Iris pigment epithelial cell (primary cell): ENCODE results near the gene ATRAID.

ENCODE experiments used
- DNase-seq: peaks from one replicate; pipeline ENCODE4 v3.0.0-alpha.2; 2011; ENCODE audit warnings: low read depth

Gene ATRAID

DNA sequence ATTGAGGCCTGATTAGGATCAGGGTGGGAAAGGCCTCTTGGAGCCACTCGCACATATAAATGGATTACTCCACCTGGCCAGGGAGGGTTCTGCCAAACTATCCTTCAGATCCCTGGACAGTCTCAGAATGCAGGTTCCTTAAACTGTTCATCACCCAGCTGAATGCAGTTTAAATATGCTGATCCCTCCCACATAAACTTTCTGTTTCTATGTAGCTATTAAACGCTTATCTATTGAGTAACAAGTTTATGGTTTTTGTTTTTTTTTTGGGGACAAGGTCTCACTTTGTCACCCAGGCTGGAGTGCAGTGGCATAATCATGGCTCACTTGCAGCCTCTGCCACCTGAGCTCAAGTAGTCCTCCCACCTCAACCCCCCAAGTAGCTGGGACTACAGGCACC, 7.2 kb downstream of the ATRAID start:
- no peak for DNase-seq

DNA sequence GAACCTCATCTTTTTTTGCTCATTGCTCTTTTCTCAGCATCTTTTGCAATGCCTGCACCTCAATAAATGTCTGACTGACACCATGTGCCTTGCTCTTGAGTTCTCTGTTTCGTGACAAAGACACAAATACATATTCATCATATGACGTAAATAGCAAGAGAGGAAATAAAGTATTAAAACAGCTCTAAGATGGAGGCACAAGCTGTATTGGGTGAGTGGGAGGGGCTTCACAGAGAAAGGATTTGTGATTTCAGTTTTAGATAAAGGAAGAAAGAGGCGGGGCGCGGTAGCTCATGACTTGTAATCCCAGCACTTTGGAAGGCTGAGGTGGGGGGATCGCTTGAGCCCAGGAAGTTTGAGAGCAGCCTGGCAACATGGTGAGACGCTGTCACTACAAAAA, 8.2 kb downstream of the ATRAID start:
- DNase-seq, result no peak

DNA sequence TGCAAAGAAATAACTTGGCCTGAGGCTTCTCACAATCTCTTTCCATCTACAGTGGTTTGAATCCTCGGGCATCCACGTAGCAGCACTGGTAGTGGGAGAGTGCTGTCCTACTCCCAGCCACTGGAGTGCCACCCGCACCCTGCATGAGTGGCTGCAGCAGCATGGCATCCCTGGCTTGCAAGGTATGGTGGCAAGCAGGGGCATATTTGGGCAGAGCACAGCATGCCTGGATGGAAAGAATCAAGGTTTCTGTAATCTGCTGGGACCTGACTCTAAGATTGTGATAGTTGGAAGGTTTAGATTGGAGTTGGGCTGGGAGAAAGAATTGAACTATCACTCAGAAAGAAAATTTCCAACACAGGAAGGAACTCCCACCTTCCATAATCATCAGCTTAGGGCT, 9.3 kb downstream of the ATRAID start:
- DNase-seq, result no peak

DNA sequence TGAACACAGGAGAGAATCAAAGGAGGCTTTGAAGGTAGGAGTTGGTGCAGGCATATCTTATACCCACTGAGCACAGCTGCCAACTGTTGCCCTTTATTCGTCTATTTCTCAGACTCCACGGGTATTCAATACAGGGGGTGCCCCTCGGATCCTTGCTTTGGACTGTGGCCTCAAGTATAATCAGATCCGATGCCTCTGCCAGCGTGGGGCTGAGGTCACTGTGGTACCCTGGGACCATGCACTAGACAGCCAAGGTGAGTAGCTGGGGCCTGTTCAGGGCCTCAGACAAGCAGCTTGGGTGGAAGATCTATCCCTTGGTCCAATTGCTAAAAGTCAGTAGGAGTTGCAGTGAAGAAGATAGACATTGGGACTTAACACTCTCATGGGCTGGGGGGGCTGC, 10.6 kb downstream of the ATRAID start:
- DNase-seq, result no peak

DNA sequence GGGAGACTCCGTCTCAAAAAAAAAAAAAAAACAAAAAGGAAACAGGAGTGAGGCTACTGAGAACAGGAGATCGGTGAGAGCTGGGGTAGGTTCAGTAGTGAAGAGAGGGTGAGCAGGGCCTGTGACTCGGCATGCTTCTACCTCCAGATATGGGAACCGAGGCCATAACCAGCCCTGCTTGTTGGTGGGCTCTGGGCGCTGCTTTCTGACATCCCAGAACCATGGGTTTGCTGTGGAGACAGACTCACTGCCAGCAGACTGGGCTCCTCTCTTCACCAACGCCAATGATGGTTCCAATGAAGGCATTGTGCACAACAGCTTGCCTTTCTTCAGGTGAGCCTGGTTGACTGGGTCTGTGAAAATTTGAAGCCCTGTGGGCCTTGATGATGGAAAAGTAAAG, 11.6 kb downstream of the ATRAID start:
- no peak for DNase-seq

DNA sequence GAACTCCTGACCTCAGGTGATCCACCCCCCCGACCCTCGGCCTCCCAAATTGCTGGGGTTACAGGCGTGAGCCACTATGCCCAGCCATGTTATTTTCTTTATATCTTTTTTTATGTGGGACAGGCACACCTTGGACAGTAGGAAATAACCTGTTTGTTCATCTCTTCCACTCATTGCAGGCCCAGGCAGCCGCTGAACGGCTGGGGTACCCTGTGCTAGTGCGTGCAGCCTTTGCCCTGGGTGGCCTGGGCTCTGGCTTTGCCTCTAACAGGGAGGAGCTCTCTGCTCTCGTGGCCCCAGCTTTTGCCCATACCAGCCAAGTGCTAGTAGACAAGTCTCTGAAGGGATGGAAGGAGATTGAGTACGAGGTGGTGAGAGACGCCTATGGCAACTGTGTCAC, 13.7 kb downstream of the ATRAID start:
- no peak for DNase-seq

DNA sequence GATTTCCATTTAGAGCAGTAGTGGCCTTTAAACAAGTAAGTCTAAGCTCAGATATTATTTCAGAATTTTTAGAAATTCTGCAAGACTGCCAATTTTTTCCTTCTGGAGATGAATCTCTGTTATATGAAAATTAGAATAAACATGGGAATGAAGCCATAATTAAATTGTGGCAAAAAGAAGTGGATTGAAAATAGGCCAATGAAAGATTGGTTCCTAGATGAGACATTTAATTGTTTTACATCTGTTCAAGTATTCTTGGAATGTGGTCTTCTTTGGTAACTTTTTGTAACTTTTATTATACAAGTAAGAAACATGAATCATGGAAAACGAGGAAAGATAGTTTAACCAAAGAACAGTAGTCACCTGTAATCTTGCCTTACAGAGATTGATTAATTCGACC, 15.7 kb downstream of the ATRAID start:
- DNase-seq, result no peak

DNA sequence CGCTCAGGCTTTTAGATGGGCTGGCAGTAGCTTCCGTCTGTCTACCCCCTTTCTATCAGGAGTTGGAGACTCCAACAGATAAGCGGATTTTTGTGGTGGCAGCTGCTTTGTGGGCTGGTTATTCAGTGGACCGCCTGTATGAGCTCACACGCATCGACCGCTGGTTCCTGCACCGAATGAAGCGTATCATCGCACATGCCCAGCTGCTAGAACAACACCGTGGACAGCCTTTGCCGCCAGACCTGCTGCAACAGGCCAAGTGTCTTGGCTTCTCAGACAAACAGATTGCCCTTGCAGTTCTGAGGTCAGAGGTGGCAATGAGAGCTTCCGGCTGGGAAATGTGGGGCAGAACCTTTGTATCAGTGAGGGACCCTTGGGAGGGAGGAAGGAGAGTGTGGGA, 20.1 kb downstream of the ATRAID start:
- no peak for DNase-seq

DNA sequence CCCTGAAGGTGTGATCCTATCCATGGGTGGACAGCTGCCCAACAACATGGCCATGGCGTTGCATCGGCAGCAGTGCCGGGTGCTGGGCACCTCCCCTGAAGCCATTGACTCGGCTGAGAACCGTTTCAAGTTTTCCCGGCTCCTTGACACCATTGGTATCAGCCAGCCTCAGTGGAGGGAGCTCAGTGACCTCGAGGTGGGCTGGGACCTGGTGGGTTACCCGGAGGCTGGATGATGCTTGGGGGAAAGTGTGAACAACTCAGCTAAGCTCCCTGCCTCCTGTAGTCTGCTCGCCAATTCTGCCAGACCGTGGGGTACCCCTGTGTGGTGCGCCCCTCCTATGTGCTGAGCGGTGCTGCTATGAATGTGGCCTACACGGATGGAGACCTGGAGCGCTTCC, 21.5 kb downstream of the ATRAID start:
- no peak for DNase-seq

DNA sequence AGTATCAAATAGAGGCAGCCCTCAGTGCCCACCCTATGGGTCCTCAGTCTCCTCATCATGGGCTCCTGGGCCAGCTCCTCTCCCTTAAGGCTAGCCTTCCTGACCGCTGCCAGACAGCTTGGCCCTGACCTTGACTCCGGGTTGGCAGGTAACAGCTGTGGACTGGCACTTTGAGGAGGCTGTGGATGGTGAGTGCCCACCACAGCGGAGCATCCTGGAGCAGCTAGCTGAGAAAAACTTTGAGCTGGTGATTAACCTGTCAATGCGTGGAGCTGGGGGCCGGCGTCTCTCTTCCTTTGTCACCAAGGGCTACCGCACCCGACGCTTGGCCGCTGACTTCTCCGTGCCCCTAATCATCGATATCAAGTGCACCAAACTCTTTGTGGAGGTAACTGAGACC, 24.3 kb downstream of the ATRAID start:
- DNase-seq, result no peak

DNA sequence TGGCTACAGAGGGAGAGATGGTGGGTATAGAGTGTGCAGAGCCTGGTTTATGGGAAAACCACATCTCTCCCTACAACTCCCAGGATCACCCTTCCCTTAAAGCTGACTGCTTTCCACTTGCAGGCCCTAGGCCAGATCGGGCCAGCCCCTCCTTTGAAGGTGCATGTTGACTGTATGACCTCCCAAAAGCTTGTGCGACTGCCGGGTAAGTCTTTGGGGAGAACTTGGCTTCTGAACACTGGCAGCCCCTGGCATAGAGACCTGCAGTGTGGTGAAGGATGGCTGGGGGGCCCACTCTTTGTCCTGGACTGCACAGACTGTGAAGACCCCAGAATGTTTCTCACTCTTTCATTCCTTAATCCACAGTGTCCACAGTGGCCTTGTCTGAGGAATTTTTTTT, 24.8 kb downstream of the ATRAID start:
- no peak for DNase-seq

DNA sequence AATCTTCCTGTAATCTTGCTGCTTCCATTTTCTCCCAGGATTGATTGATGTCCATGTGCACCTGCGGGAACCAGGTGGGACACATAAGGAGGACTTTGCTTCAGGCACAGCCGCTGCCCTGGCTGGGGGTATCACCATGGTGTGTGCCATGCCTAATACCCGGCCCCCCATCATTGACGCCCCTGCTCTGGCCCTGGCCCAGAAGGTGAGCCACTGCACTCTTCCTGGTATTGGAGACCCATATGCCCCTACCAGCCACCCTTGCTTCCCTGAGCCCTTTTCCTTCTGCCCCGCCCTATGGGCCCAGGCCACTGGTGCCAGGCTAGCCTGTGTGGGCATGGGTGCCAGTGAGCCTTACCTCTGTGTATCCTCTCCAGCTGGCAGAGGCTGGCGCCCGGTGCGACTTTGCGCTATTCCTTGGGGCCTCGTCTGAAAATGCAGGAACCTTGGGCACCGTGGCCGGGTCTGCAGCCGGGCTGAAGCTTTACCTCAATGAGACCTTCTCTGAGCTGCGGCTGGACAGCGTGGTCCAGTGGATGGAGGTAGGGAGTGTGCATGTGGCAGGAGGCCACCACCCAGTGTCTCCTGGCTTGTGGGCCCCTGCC, 25.6 kb downstream of the ATRAID start:
- DNase-seq, result no peak

DNA sequence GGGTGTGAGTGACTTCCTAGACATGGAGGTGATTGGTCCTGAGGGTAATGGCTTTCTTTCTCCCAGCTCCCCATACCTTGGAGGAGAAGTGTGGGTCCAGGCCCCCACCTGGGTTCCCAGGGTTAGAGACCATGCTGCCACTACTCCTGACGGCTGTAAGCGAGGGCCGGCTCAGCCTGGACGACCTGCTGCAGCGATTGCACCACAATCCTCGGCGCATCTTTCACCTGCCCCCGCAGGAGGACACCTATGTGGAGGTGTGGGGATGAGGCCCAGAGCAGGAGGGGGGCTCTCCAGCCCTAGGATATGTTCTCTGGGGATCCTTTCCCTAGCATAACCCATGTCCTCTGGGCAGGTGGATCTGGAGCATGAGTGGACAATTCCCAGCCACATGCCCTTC, 27.1 kb downstream of the ATRAID start:
- DNase-seq, result no peak

DNA sequence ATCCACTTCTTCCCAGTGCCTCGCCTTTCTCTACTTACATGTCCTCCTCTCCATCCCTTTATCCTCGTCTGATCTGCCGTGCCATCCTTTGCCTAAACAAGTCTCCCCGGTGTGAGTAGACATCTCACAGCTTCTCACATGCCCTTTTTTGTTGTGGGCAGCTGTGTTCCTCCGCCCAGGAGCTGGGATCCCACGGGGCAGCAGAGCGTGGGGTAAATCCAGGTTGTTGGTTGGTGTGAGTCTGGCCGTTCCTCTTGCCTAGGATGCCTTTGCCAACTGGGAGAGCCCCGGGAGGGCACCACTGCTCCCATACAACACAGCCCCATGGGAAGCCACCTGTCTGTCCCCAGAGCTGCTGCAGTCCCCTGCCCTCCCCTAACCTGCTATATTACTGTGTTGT, 28.6 kb downstream of the ATRAID start:
- no peak for DNase-seq

DNA sequence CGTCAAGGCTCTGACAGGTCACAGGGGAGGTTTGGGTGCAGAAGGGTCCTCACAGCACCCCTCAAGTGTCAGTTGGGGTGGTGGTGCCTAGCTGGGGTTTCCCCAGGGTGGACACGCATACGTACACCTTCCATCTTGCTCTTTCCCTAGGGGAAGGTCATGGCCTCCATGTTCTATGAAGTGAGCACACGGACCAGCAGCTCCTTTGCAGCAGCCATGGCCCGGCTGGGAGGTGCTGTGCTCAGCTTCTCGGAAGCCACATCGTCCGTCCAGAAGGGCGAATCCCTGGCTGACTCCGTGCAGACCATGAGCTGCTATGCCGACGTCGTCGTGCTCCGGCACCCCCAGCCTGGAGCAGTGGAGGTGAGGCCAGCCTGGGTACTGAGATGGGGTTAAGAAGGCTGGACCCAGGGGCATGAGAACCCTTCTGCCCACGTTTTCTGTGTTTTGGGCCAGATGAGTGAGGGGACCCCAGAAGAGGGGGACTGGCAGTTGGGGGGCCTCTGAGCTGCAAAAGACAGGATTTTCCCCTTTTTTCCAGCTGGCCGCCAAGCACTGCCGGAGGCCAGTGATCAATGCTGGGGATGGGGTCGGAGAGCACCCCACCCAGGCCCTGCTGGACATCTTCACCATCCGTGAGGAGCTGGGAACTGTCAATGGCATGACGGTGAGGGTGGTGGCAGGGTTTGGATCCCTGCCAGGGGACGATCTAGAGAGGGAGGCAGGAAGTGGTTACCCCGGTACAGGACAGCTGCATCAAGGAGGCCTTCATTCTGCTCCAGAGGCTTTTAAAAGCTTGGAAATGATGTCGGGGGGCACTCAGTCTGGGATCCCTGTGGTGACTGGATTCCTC, 30.1 kb downstream of the ATRAID start:
- no peak for DNase-seq

DNA sequence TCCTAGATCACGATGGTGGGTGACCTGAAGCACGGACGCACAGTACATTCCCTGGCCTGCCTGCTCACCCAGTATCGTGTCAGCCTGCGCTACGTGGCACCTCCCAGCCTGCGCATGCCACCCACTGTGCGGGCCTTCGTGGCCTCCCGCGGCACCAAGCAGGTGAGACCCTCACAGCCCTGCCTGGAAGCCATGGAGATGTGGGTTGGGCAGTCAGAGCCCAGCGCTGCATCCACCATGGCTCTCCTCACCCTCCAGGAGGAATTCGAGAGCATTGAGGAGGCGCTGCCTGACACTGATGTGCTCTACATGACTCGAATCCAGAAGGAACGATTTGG, 30.7 kb downstream of the ATRAID start:
- DNase-seq, result no peak

DNA sequence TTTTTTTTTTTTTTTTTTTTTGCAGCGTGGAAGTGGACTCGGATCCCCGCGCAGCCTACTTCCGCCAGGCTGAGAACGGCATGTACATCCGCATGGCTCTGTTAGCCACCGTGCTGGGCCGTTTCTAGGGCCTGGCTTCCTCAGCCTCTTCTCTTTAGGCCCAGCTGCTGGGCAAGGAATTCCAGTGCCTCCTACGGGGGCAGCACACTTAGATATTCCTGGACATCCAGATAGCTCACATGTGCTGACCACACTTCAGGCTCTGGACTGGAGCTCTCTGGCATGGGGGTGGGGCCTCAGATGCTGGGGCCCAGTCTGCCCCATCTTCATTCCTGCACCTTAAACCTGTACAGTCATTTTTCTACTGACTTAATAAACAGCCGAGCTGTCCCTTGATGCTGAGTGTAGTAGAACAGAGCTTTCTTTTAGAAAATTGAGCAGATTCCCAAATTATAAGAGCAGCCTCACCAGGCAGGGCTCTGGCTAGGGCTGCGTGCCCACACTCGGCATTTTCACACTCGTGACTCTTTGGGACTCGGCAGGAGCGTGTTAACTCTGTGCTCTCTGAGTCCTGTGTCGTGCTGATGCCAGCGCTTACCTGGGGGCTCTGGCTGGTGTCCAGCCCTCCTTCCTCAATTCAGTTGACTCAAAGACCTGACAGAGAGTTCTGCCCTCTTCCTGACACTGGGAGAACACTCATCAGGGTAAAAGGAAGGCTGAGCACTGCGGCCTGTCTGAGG, 31.7 kb downstream of the ATRAID start:
- DNase-seq, result no peak

DNA sequence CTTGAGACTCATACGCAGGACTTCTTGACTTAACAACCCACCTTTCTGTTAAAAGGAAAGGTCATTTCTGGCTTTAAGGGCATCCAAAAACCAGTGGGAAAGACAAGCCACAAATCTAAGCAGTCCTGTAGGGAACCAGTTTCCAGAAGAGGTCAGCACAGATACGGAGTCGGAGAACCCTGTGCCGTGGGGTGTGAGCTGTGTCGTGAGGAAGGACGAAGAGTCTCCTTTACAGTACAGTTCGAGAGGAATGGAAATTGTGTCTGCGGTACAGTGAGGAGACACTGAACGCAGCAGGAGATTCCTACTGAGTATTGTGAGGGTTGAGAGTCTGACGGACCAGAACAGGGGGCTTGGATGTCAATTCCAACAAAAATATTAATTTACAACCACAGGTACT, 33.3 kb downstream of the ATRAID start:
- DNase-seq, result no peak

DNA sequence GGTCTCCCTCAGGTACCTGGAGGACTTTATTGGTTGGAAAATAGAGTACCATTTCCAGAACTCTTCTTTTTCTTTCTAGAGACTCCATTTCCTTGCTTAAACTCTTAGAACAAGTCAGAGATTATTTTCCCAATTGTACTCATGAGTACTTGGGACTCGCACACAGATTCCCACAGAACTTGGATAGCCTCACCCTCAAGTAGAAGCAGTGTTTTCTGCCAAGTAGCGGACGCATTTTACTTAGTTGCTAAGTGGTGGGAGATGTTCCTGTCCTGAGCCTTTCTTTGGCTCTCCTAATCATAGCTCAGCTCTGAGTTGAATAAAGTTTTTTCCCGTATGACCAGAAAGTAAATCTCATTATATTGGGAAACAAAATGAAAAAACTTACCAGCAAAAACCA, 33.8 kb downstream of the ATRAID start:
- DNase-seq, result no peak

DNA sequence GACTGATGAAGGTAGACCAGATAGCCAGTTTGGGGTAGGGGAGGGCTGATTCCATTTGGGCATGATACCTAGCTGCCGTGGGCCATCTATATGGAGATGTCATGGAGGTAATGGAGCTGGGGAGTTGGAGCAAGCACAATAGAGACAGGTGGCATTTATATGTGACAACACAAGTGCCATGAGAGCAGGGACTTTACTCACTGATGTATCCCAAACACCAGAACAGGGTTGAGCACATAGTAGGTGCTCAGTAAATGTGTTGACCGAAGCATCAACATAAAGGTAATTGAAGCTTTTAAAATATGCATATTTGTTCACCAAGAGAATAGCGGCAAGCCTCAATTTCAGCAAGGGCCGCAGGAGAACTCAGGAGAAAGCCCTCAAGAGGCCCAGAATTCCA, 36.1 kb downstream of the ATRAID start:
- no peak for DNase-seq

DNA sequence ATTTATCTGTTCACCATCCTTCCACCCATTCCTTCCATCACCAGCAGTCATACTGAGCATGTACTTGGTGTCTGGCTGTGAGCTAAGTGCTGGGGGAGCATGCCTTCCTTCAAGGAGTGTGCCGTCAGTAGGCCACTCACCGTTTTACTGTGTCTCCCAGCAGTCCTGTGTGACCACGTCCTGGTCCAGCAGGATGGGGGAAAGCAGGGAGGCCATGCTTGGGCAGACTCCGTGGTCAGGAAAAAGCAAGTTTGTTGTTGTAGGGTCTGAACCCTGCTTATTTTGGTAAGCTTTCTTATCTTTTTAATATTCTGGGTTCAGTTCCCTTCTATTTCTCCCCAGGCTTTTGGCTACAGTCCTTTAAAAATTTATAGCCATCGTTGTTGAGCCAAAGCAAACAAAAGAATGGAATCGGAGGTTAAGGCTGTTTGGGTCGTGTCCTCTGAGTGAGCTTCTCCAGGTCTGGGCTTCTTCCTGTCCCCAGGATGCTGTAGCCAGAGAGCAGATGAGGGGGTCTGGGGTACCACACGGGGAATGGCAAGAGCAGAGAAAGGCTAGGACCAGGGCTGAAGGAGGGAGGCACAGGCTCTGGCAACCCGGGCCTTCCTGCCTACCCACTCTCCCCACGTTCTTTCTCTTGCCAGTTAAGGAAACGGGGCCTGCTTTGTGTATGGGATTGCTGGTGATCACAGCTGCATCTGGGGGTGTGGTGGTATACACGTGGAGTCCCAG, 37.5 kb downstream of the ATRAID start:
- no peak for DNase-seq

DNA sequence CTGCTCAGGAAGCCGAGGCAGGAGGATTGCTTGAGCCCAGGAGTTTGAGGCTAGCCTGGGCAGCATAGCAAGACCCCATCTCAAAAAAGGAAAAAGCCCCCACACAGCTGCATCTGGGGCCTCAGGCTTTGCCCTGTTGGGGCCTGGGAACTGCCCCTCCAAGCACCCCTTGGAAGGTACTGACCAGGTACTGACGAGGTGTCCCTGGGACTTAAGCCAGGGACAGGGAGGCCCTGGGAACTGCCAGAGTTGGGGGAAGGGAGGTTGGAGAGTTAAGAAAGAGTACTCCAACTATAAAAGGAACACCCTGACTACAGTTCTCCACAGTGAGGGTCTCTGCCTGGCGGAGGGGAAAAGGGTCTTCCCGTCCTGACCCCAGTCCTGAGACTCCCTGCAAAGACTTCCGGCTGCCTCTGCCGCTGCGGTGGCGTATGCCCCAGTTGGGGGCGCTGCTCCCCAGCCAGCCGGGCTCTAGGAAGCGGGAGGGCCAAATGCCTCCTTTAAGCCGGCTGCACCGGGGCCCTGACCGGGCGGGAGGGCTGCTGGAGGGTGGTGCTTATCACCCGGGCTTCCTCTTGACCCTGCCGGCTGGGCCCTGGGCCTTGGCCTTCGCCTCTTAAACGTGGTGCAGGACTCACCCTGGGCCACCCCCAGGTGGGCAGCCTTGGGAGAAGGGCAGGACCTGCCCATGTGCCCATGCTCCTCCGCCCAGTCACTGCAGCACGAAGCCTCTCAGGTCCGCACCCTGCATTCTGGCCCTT, 38.2 kb downstream of the ATRAID start:
- peak; percentile 41 for DNase-seq
